Ovary (tissue), 3 donors: Measurements from ENCODE around the gene ZNF569.

Experiments used
- POLR2A ChIP-seq: fragments of 450-650 bp; IDR thresholded peaks from one replicate; pipeline ENCODE4 v1.6.1; 2017; ENCODE audit warnings: antibody characterized with exemption, mild to moderate bottlenecking, moderate library complexity
- TF ChIP-seq, protein P1 (sequence below), 3 donors: fragments of 450-650 bp in 2 of 3; fragments of 200-600 bp in 1 of 3; IDR thresholded peaks; one replicate each; pipeline versions ENCODE4 v1.5.1 to v1.8.0; 2016 to 2022; ENCODE audit warnings: antibody characterized with exemption in 3 of 3, mild to moderate bottlenecking in 1 of 3
- donor health status: DM: no; HTN: no; CAD: no.

DNA sequence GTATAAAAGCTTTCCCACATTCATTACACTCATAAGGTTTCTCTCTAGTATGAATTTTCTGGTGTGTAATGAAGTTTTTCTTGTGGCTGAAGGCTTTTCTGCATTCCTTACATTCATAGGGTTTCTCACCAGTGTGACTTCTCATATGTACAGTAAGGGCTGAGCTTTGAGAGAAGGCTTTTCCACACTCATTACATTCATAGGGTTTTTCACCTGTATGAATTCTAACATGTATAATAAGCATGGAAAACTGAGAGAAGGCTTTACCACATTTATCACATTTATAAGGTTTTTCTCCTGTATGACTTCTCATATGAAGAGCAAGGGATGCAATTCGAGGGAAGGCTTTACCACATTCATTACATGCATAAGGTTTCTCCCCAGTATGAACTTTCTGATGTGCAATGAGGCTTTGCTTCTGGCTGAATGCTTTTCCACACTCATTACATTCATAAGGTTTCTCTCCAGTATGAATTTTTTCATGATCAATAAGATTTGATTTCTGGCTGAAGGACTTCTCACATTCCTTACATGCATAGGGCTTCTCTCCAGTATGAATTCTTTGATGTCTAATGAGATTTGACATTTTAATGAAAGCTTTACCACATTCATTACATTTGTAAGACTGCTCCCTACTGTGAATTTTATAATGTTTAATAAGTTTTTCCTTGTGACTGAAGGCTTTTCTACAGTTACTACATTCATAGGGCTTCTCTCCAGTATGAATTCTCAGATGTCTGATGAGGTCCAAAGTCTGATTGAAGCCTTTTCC lies 53.7 kb downstream of the ZNF569 start:
- TF ChIP-seq POLR2A, result no peak
- TF ChIP-seq, protein P1, sequence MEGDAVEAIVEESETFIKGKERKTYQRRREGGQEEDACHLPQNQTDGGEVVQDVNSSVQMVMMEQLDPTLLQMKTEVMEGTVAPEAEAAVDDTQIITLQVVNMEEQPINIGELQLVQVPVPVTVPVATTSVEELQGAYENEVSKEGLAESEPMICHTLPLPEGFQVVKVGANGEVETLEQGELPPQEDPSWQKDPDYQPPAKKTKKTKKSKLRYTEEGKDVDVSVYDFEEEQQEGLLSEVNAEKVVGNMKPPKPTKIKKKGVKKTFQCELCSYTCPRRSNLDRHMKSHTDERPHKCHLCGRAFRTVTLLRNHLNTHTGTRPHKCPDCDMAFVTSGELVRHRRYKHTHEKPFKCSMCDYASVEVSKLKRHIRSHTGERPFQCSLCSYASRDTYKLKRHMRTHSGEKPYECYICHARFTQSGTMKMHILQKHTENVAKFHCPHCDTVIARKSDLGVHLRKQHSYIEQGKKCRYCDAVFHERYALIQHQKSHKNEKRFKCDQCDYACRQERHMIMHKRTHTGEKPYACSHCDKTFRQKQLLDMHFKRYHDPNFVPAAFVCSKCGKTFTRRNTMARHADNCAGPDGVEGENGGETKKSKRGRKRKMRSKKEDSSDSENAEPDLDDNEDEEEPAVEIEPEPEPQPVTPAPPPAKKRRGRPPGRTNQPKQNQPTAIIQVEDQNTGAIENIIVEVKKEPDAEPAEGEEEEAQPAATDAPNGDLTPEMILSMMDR (IDR thresholded peaks at IDR 0.05), result no peak
